Liver (tissue), 3 donors: ENCODE measurements around the gene SDK2.

Experiments
- HNF4G ChIP-seq: IDR thresholded peaks from 2 replicates; pipeline ENCODE4 v1.6.1; 2016; ENCODE audit warnings: antibody characterized with exemption
- JUND ChIP-seq, 2 donors: IDR thresholded peaks; 2 replicates each; pipeline ENCODE4 v1.6.1; 2016; ENCODE audit warnings: antibody characterized with exemption in 2 of 2
- RAD21 ChIP-seq, 2 donors: IDR thresholded peaks; 2 replicates each; pipeline ENCODE4 v1.6.1; 2016; ENCODE audit warnings: antibody characterized with exemption in 2 of 2, mild to moderate bottlenecking in 2 of 2
- SP1 ChIP-seq: IDR thresholded peaks from 2 replicates; pipeline ENCODE4 v1.6.1; 2018; ENCODE audit warnings: antibody characterized with exemption, mild to moderate bottlenecking
- YY1 ChIP-seq: IDR thresholded peaks from 2 replicates; pipeline ENCODE4 v1.6.1; 2016; ENCODE audit warnings: antibody characterized with exemption, mild to moderate bottlenecking
- TF ChIP-seq, protein P1 (sequence below): fragments of 150-350 bp; IDR thresholded peaks from 2 replicates; pipeline ENCODE4 v1.5.1; 2017; ENCODE audit warnings: improper control_type of control experiment, low read depth, low read length; ENCODE audit not compliant: missing input control
- TF ChIP-seq, protein P2 (sequence below): IDR thresholded peaks from 2 replicates; pipeline ENCODE4 v1.6.1; 2016; ENCODE audit warnings: antibody characterized with exemption
- TF ChIP-seq, protein P3 (sequence below): IDR thresholded peaks from 2 replicates; pipeline ENCODE4 v1.6.1; 2016; ENCODE audit warnings: antibody characterized with exemption
- donor health status: healthy.
- donor health status: healthy.

DNA sequence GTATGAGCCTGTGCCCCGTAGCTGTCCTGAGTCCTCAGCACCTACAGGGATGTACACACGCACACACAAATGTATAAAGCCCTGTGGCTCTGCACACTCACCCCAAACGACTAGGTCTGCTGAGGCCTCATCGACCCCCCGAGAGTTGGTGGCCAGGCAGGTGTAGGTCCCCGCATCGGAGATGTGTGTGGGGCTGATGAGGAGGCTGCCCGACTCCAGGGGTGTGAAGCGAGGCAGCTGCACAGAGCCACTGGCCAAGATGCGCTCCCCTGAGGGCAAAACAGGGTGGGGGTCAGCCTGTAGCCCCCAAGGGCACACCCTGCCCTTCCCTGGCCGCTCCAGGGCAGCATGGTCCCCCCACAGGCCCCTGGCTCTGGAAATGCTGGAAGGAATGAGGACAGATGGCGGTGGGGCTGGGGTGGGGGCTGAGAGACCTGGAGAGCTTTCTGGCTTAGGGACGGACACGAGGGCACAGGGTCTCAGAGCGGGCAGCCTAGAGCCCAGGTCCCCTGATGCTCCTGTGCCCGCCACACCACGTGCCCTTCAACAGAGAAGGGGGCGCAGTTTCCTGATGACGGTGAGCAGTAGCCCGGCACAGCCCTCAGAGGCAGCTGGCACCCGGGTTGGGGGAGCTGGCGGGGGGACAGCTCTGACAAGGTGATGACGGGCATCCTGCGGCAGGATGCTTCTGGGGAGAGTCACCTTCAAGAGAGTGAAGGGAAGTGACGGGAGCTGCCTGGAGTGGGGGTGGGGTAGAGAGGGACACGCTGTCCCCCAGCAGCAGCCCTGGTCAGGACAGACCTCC is 212.6 kb downstream of the SDK2 start:
- TF ChIP-seq, protein P1, sequence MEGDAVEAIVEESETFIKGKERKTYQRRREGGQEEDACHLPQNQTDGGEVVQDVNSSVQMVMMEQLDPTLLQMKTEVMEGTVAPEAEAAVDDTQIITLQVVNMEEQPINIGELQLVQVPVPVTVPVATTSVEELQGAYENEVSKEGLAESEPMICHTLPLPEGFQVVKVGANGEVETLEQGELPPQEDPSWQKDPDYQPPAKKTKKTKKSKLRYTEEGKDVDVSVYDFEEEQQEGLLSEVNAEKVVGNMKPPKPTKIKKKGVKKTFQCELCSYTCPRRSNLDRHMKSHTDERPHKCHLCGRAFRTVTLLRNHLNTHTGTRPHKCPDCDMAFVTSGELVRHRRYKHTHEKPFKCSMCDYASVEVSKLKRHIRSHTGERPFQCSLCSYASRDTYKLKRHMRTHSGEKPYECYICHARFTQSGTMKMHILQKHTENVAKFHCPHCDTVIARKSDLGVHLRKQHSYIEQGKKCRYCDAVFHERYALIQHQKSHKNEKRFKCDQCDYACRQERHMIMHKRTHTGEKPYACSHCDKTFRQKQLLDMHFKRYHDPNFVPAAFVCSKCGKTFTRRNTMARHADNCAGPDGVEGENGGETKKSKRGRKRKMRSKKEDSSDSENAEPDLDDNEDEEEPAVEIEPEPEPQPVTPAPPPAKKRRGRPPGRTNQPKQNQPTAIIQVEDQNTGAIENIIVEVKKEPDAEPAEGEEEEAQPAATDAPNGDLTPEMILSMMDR: no peak
- no peak for TF ChIP-seq RAD21 (IDR thresholded peaks at IDR 0.05)
- no peak for TF ChIP-seq JUND (IDR thresholded peaks at IDR 0.05)
- no peak for TF ChIP-seq SP1
- TF ChIP-seq, protein P2, sequence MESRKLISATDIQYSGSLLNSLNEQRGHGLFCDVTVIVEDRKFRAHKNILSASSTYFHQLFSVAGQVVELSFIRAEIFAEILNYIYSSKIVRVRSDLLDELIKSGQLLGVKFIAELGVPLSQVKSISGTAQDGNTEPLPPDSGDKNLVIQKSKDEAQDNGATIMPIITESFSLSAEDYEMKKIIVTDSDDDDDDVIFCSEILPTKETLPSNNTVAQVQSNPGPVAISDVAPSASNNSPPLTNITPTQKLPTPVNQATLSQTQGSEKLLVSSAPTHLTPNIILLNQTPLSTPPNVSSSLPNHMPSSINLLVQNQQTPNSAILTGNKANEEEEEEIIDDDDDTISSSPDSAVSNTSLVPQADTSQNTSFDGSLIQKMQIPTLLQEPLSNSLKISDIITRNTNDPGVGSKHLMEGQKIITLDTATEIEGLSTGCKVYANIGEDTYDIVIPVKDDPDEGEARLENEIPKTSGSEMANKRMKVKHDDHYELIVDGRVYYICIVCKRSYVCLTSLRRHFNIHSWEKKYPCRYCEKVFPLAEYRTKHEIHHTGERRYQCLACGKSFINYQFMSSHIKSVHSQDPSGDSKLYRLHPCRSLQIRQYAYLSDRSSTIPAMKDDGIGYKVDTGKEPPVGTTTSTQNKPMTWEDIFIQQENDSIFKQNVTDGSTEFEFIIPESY: no peak
- no peak for TF ChIP-seq HNF4G
- TF ChIP-seq YY1: no peak
- TF ChIP-seq, protein P3, sequence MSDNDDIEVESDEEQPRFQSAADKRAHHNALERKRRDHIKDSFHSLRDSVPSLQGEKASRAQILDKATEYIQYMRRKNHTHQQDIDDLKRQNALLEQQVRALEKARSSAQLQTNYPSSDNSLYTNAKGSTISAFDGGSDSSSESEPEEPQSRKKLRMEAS: no peak
